Measurements from ENCODE around the gene ARHGEF10L.
A peak's percentile ranks its signal among the peaks of the same experiment; 100 is the strongest.

The ARHGEF10L gene

DNA sequence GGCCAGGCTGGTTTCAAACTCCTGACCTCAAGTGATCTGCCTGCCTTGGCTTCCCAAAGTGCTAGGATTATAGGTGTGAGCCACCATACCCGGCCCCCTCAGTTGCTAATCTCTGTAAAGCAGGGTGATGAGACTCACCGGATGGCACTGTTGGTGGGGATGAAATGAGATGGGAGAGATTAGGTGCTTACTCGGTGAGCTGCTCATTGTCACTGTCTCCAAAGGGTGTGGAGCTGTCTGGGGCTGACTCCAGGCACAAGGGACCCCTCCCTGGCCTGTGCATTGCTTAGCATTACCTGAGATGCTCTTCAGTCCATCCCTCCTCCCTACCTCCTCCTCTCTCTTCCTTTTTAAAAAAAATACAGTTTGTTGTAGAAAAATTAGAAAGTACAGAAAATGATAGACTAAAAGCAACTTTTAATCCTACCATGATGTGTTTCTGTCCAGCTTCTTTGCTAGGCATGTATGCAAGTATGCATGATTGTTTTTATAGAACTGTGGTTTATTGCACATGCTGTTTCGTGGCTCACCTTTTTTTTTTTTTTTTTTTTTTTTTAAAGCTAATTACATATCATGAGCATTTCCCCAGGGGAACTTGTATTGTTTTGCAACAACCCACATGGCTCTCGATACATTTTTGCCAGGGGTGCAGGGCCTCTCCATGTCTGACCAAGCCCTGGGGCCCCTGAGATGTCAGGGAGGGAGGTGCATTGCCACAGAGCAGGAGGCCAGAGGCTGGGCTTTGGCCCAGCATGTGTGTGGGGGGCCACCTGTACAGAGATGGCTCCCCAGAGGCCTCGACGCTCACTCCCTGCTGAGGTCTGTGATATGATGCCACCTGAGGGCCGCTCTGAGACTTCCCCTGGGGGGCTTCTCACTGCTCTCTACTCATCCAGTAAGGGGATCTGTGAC, 55.4 kb downstream of the ARHGEF10L start:
- intact Hi-C loops (cut with micrococcal nuclease) = no loop called here
- H3K27me3 Mint-ChIP-seq = peaks cover 3% of the 10 kb centered on the region
- H3K27ac Mint-ChIP-seq = no peak overlapping the region
- no peak overlapping the region for H3K4me3 Mint-ChIP-seq
- peaks cover 20% of the 10 kb centered on the region for H3K4me1 Mint-ChIP-seq (ENCODE audit: low read depth)
- no peaks in the 10 kb centered on the region for H3K36me3 Mint-ChIP-seq (ENCODE audit: low read depth)
- no peaks in the 10 kb centered on the region for H3K9me3 Mint-ChIP-seq

DNA sequence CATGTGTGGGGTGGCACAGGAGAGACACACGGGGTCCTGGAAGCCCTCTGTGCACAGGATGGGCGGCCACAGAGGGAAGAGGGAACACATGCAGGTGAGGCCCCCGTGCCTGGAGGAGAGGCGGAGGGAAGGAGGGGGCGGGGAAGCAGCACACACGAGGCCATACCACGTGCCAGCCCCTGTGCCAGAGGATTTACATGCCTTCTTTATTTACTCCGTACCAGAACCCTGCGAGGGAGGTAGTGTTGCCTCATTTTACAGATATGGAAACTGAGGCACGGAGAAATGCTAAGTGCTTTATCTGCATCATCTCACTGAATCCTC, 56.1 kb downstream of the ARHGEF10L start:
- no peak overlapping the region for H3K4me3 Mint-ChIP-seq
- H3K9me3 Mint-ChIP-seq = no peaks in the 10 kb centered on the region
- peaks cover 20% of the 10 kb centered on the region for H3K4me1 Mint-ChIP-seq (ENCODE audit: low read depth)
- H3K27me3 Mint-ChIP-seq = peaks cover 2% of the 10 kb centered on the region
- intact Hi-C loops (cut with micrococcal nuclease) = no loop called here
- H3K27ac Mint-ChIP-seq = no peak overlapping the region
- H3K36me3 Mint-ChIP-seq (ENCODE audit: low read depth) = no peaks in the 10 kb centered on the region

DNA sequence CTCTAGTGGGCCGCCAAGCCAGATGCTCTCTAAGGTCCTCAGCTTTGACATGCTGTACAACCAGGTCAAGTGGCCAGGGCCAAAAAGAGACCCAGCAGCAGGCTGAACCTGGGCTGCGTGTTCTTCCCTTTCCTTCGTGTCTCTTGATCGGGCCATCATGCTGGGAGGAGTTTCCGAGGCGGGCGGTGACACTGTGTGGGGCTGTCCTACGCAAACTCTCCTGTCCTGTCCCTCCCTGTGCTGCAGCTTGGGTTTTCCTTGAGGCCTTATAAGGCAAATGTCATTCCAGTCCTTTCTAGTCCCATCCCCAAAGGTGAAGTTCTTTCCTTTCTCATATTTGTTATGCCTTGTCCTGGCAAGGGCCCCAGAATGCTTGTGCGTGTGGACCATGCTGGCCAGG, 56.7 kb downstream of the ARHGEF10L start:
- H3K27ac Mint-ChIP-seq = no peak overlapping the region
- intact Hi-C loops (cut with micrococcal nuclease) = no loop called here
- H3K27me3 Mint-ChIP-seq = peaks cover 4% of the 10 kb centered on the region
- no peaks in the 10 kb centered on the region for H3K9me3 Mint-ChIP-seq
- no peak overlapping the region for H3K4me3 Mint-ChIP-seq
- H3K4me1 Mint-ChIP-seq (ENCODE audit: low read depth) = peaks cover 20% of the 10 kb centered on the region
- H3K36me3 Mint-ChIP-seq (ENCODE audit: low read depth) = no peaks in the 10 kb centered on the region

DNA sequence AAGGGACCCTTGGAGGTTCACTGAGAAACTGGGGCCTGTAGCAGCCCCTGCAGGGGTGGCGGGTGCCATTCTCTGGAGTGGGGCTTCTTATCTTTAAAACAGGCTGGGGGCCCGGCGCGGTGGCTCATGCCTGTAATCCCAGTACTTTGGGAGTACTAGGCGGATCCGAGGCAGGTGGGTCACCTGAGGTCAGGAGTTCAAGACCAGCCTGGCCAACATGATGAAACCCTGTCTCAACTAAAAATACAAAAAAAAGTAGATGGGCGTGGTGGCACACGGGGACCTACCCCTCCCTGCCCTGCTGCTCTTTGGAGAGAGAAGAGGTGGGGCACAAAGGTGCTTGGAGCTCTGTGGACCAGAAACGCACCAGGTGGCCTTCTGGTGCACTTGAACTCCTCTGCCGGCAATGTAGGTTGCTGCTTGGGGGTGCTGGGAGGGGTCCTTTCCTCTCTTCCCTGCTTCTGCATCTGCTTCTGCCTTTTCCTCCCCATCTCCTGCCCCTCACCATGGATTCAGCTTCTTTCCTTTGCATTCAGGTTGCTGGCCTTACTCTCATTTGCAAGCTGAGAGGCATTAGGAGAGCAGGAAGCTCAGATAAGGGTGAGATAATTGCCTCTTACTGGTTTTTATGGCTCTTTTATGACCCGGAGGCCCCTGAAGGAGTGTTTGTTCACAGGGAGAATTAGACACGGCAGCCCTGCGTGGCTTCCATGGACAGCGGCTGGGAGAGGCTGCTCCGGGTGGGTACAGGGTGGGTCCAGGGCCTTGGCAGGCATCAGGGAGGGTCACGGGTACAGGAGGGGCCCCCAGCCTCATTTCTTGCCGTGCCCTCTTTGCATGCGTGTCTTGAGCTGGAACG, 57.4 kb downstream of the ARHGEF10L start:
- Mint-ChIP-seq H3K4me1 (ENCODE audit: low read depth) (peaks cover 20% of the 10 kb centered on the region), H3K36me3 (ENCODE audit: low read depth) (no peaks in the 10 kb centered on the region), H3K4me3 (no peak overlapping the region), H3K9me3 (no peaks in the 10 kb centered on the region), H3K27ac (no peak overlapping the region), H3K27me3 (peaks cover 8% of the 10 kb centered on the region)
- intact Hi-C loops (cut with micrococcal nuclease) = no loop called here

DNA sequence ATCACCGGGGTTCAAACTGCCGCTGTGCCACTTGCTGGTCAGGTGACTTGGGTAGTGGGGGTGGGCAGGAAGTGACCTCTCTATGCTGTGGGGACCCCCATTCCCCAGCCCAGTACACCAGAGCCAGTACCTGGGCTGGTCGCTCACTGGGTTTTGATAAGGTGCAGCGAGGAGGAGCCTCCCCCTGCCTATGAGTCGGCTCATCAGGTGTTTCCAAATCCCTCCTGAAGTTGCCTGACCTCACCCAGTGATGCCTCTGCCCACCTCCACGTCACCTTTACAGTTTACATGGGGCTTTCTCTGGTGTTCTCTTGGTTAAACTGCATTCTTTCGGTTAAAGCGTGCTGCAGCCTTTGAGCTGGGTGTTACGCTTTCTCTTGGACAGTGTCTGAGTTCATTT, 58.2 kb downstream of the ARHGEF10L start:
- Mint-ChIP-seq H3K9me3 (no peaks in the 10 kb centered on the region), H3K27ac (no peak overlapping the region), H3K4me3 (no peak overlapping the region), H3K27me3 (peaks cover 14% of the 10 kb centered on the region), H3K4me1 (ENCODE audit: low read depth) (peaks cover 20% of the 10 kb centered on the region), H3K36me3 (ENCODE audit: low read depth) (no peaks in the 10 kb centered on the region)
- intact Hi-C loops (cut with micrococcal nuclease) = no loop called here

DNA sequence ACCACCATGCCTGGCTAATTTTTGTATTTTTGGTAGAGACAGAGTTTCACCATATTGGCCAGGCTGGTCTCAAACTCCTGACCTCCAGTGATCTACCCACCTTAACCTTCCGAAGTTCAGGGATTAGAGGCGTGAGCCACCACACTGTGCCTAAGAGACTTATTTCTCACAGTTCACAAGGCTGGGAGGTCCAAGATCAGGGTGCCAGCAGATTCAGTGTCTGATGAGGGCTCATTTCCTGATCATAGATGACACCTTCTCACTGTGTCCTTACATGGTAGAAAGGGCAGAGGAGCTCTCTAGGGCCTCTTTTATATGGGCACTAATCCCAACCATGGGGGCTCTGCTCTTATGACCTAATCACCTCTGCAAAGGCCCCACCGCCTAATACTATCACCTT, 58.8 kb downstream of the ARHGEF10L start:
- Mint-ChIP-seq H3K9me3 (no peaks in the 10 kb centered on the region), H3K27ac (no peak overlapping the region), H3K4me3 (no peak overlapping the region), H3K27me3 (peaks cover 18% of the 10 kb centered on the region), H3K36me3 (ENCODE audit: low read depth) (no peaks in the 10 kb centered on the region), H3K4me1 (ENCODE audit: low read depth) (peaks cover 19% of the 10 kb centered on the region)
- intact Hi-C loops (cut with micrococcal nuclease) = no loop called here

DNA sequence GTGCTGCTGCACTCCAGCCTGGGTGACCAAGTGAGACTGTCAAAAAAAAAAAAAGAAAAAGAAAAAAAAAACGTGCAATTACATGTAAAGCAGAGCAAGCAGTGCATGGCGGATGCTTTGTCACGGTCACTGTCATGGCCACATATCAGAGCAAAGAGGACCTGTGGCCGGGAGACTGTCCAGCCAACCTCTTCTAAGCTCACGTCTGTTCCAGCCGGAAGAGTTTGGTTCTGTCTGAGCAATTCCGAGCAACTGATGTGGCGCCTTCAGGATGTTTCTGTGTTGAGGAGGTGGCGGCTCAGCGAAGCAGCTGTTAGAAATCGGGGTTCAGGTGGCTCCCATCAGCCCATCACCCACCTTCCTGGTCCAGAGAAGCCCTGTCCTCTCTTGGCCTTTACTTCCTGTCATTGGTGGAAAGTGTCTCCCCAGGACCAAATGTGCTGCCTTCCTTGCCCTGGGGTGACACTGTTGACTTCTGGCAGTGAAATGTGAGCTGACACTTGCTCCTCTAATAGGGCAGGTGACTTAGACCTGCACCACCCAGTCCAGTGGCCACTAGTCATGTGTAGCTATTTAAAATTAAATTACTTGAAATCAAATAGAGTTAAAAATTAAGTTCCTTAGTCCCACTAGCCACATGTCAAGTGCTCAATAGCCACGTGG, 59.9 kb downstream of the ARHGEF10L start:
- H3K9me3 Mint-ChIP-seq = no peaks in the 10 kb centered on the region
- H3K4me1 Mint-ChIP-seq (ENCODE audit: low read depth) = peaks cover 18% of the 10 kb centered on the region
- H3K4me3 Mint-ChIP-seq = no peak overlapping the region
- H3K27ac Mint-ChIP-seq = no peak overlapping the region
- no peaks in the 10 kb centered on the region for H3K36me3 Mint-ChIP-seq (ENCODE audit: low read depth)
- H3K27me3 Mint-ChIP-seq = peaks cover 24% of the 10 kb centered on the region
- intact Hi-C loops (cut with micrococcal nuclease) = no loop called here

DNA sequence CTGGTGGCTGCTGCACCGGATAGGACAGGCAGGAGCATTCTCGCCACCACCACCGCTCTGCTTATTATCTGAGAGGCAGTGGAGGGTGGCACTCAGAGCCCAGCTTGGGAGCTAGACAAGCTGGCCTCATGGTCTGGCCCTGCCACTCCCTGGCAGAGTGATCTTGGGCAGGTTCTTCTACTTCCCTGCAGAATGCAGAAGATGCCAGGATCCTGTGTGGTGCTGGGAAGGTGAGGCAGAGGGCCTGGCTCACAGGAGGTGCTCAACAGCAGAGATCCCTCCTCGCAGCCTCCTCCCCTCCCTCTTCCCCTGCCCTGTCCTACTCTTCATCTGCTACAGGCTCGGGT, 60.4 kb downstream of the ARHGEF10L start:
- no peak overlapping the region for H3K4me3 Mint-ChIP-seq
- no peak overlapping the region for H3K27ac Mint-ChIP-seq
- H3K27me3 Mint-ChIP-seq = peaks cover 26% of the 10 kb centered on the region
- intact Hi-C loops (cut with micrococcal nuclease) = no loop called here
- H3K4me1 Mint-ChIP-seq (ENCODE audit: low read depth) = peaks cover 18% of the 10 kb centered on the region
- H3K36me3 Mint-ChIP-seq (ENCODE audit: low read depth) = no peaks in the 10 kb centered on the region
- H3K9me3 Mint-ChIP-seq = no peaks in the 10 kb centered on the region

DNA sequence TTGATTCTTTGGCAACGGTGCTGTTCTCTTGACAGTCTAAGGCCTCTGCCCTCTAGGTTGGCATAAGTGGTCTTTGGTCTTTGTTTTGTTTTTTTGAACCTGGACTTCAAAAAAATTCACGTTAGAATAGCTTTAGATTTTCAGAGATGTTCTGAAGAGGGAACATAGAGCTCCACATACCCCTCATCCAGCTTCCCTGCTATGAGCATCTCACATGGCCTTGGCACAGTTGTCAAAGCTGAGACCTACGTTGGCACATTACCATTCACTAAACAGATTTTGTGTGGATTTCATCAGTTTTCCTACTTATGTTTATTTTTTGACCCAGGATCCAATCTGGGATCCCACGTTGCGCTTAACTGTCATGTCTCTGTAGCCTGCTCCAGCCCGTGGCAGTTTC, 60.8 kb downstream of the ARHGEF10L start:
- Mint-ChIP-seq H3K36me3 (ENCODE audit: low read depth) (no peaks in the 10 kb centered on the region), H3K4me3 (no peak overlapping the region), H3K4me1 (ENCODE audit: low read depth) (peaks cover 15% of the 10 kb centered on the region), H3K27ac (no peak overlapping the region), H3K27me3 (peaks cover 27% of the 10 kb centered on the region), H3K9me3 (no peaks in the 10 kb centered on the region)
- intact Hi-C loops (cut with micrococcal nuclease) = no loop called here

DNA sequence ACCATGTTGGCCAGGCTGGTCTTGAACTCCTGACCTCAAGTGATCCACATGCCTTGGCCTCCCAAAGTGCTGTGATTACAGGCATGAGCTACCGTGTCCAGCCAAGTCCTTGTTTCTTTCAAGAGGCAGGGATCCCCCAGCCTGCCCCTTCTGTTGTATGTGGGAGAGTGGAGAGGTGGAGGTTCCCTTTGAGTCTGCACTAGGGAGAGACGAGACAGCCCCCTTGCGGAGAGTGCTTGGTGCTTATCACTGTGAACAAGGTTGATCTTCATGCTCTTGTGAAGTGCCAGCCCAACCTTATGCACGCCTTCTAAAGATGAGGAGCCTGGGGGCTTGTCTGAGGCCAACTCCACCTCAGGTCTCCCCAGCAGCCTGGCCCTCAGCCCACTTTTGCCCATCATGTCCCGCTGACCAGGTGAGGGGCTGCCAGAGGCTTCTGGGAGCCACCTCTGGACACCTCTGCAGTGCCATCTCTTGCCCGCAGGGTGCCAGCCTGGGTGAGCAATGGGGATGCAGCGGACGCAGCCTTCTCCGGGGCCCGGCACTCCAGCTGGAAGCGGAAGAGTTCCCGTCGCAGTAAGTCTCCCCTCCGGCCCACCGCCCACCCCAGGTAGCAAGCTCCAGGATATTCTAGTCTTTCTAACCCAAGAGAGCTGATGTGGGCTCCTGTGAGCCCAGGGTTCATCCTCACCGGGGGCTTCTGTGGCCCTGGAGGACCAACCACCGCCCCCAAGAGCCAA, 62.3 kb downstream of the ARHGEF10L start:
- no peak overlapping the region for H3K27ac Mint-ChIP-seq
- H3K4me1 Mint-ChIP-seq (ENCODE audit: low read depth) = peaks cover 8% of the 10 kb centered on the region
- intact Hi-C loops (cut with micrococcal nuclease) = no loop called here
- H3K27me3 Mint-ChIP-seq = peaks cover 29% of the 10 kb centered on the region
- H3K9me3 Mint-ChIP-seq = no peaks in the 10 kb centered on the region
- H3K36me3 Mint-ChIP-seq (ENCODE audit: low read depth) = no peaks in the 10 kb centered on the region
- H3K4me3 Mint-ChIP-seq = no peak overlapping the region

DNA sequence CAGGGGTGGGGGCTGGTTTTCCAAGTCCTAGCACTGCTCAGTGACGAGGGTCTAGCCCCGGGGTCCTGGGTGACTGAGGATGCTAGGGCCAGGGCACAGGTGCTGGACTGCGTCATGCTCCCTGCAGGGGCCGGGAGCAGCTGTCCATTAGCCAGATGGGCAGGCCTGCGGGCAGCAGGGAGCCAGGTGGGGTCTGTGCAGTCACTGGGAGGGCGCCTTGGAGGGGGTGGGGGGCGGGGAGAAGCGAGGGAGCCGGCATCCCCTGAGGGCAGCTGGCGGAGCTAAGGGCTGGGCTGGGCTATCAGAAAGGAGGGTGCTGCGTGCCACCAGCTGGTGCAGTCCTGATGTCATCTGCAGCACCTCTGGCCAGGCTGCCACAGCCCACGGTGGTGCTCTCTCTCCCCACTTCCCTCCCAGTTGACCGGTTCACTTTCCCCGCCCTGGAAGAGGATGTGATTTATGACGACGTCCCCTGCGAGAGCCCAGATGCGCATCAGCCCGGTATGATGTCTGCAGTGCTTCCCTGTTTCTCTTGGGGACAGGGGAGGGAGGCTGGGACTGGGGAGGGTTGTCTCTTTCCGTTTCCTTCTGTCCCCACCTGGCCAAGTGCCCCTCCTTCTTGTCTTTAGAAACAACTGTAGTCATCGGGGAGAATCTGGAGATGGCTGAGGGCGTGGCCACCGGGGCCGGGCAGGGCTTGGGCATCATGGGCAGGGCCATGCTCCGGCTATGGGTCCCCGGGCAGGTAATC, 63.8 kb downstream of the ARHGEF10L start:
- Mint-ChIP-seq H3K4me1 (ENCODE audit: low read depth) (peaks cover 8% of the 10 kb centered on the region), H3K27ac (no peak overlapping the region), H3K4me3 (peak overlapping the region; percentile 20), H3K36me3 (ENCODE audit: low read depth) (no peaks in the 10 kb centered on the region), H3K9me3 (no peaks in the 10 kb centered on the region), H3K27me3 (peaks cover 27% of the 10 kb centered on the region)
- intact Hi-C loops (cut with micrococcal nuclease) = no loop called here

DNA sequence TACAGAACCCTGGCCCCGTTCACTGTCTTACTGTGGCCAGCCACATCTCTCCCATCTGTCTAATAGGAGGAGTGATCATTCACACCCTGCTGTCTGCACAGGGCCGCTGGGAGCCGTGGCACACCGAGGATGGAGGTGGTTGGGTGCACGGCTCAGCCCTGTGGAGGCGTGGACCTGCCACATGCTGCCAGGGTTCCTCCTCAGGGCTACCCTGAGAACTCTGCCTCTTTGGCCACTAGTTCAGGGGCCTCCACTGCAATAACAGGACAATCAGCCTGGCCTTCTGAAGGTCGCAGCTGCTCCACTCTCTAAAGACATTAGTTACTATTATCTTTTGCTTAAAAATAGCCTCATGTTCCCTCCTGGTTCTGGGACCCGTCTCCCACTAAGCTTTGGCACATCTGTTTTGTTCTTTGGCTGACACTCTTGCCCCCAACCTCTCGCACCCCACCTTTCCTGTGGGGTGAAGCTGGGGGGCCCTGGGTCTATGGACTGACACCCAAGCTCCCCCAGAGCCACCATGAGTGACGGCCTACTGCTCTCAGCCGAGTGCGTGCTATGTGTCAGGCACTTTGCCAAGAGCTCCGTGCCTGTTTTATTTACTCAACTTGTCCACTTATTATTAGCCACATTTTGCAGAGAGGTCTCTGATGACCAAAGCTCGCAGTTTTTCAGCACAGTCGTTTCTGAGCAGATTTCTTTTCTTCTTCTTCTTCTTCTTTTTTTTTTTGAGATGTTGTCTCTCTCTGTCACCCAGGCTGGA, 66.3 kb downstream of the ARHGEF10L start:
- Mint-ChIP-seq H3K27ac (no peak overlapping the region), H3K9me3 (no peaks in the 10 kb centered on the region), H3K4me3 (no peak overlapping the region), H3K36me3 (ENCODE audit: low read depth) (no peaks in the 10 kb centered on the region), H3K27me3 (peaks cover 30% of the 10 kb centered on the region), H3K4me1 (ENCODE audit: low read depth) (peaks cover 8% of the 10 kb centered on the region)
- intact Hi-C loops (cut with micrococcal nuclease) = loop anchor here (1.0 to 2.0 kb wide), 2 partner anchors 103 to 111 kb away; no protein-coding TSS in a partner anchor
